Panc1 (cell line): ENCODE measurements around the gene PDP2. TPM values are rescaled to one million over a fixed set of nuclear protein-coding genes. Genes with fewer than 3 reads are reported as not detected.
A peak's percentile ranks its signal among the peaks of the same experiment; 100 is the strongest.
"Not testable (repeated sequence)": the region's sequence is repeated elsewhere in the genome, so short reads cannot be mapped to it uniquely, and the experiment has no call there.

Experiments used
- ATAC-seq: fragments of 200-7000 bp; cut with Tn5 transposase; 2 replicates; pipeline ENCODE4 v1.9.1; 2020; ENCODE audit warnings: mild to moderate bottlenecking, moderate library complexity
- BruUV-seq: library from RNA; stranded (reverse); fragments of 400-500 nt; replicated peaks from 2 replicates; lab custom pipeline; 2021; lab: Mats Ljungman, UMichigan
- CTCF ChIA-PET: fragments of 300-600 bp; sonication (Branson Sonifier 250); formaldehyde crosslinking; loops from one replicate; lab custom pipeline; 2022; ENCODE audit warnings: antibody characterized with exemption; lab: Charles Lee
- POLR2A ChIA-PET: fragments of 300-600 bp; sonication (Branson Sonifier 250); formaldehyde crosslinking; loops from one replicate; lab custom pipeline; 2022; ENCODE audit warnings: antibody characterized with exemption; lab: Charles Lee
- DNase-seq: peaks from one replicate; pipeline ENCODE4 v3.0.0-alpha.2; 2010; ENCODE audit warnings: low read depth, low spot score
- H3K27ac ChIP-seq: 2 replicates; pipeline ENCODE4 v1.5.1; 2011; ENCODE audit warnings: mild to moderate bottlenecking, low read length, inconsistent platforms
- H3K27me3 ChIP-seq: fragments of 200-500 bp; sonication (Bioruptor generic); 2 replicates; pipeline ENCODE4 v1.6.0; 2014; ENCODE audit warnings: low read length, inconsistent platforms; ENCODE audit not compliant: control insufficient read depth, insufficient read depth
- H3K36me3 ChIP-seq: fragments of 200-500 bp; sonication (Bioruptor generic); 2 replicates; pipeline ENCODE4 v1.5.1; 2014; ENCODE audit warnings: inconsistent platforms, mild to moderate bottlenecking, low read length, moderate library complexity; ENCODE audit not compliant: control insufficient read depth, insufficient read depth
- H3K4me1 ChIP-seq: 2 replicates; pipeline ENCODE4 v1.5.1; 2011; ENCODE audit warnings: inconsistent platforms, mild to moderate bottlenecking, low read length, moderate library complexity; ENCODE audit not compliant: control insufficient read depth, insufficient read depth
- H3K4me3 ChIP-seq, 2 experiments: 2 replicates each; pipeline ENCODE4 v1.5.1; 2011 to 2012; ENCODE audit warnings: low read depth in 2 of 2, low read length in 2 of 2, mild to moderate bottlenecking in 2 of 2, inconsistent platforms in 1 of 2, moderate library complexity in 1 of 2
- H3K9me3 ChIP-seq: fragments of 200-500 bp; sonication (Bioruptor generic); 2 replicates; pipeline ENCODE4 v1.5.1; 2014; ENCODE audit warnings: low read depth, mild to moderate bottlenecking, inconsistent platforms, low read length, moderate library complexity; ENCODE audit not compliant: control insufficient read depth, insufficient read depth
- POLR2AphosphoS5 ChIP-seq: IDR thresholded peaks from 2 replicates; pipeline ENCODE4 v1.6.1; 2012; ENCODE audit warnings: mild to moderate bottlenecking, low read depth, low read length, moderate library complexity
- SIN3A ChIP-seq: IDR thresholded peaks from 2 replicates; pipeline ENCODE4 v1.6.1; 2012; ENCODE audit warnings: low read depth, mild to moderate bottlenecking, low read length, moderate library complexity, borderline replicate concordance; ENCODE audit not compliant: insufficient read depth
- TCF7L2 ChIP-seq: IDR thresholded peaks from 2 replicates; pipeline ENCODE4 v1.6.1; 2011; ENCODE audit warnings: mild to moderate bottlenecking, low read depth, low read length, inconsistent platforms
- in situ Hi-C: cut with HindIII; loops from 2 replicates; pipeline ENCODE4 v1.10.0; 2016; ENCODE audit warnings: low sequenced_read_pairs, low pct_unique_long_range_greater_than_20kb
- intact Hi-C: fragments of 100-400 bp; cut with micrococcal nuclease; formaldehyde crosslinking; loops from one replicate; pipeline ENCODE4 v1.10.0; 2022; ENCODE audit not compliant: unreplicated experiment
- total RNA-seq: library from RNA; stranded (reverse); gene quantifications from one replicate; pipeline ENCODE4 v1.2.1, GENCODE V29; 2021; ENCODE audit not compliant: unreplicated experiment
- TF ChIP-seq, protein P1 (sequence below): fragments of 450-650 bp; IDR thresholded peaks from 2 replicates; pipeline ENCODE4 v1.5.1; 2017; ENCODE audit warnings: mild to moderate bottlenecking
- TF ChIP-seq, protein P2 (sequence below), 2 experiments: IDR thresholded peaks; 2 replicates each; pipeline ENCODE4 v1.6.1; 2011 to 2012; ENCODE audit warnings: low read depth in 2 of 2, control low read depth in 1 of 2, low read length in 1 of 2, mild to moderate bottlenecking in 1 of 2, moderate library complexity in 1 of 2; ENCODE audit not compliant: insufficient read depth in 1 of 2

Gene PDP2
- total RNA-seq, 1 experiment from 2014 or later = 15.9 TPM

DNA sequence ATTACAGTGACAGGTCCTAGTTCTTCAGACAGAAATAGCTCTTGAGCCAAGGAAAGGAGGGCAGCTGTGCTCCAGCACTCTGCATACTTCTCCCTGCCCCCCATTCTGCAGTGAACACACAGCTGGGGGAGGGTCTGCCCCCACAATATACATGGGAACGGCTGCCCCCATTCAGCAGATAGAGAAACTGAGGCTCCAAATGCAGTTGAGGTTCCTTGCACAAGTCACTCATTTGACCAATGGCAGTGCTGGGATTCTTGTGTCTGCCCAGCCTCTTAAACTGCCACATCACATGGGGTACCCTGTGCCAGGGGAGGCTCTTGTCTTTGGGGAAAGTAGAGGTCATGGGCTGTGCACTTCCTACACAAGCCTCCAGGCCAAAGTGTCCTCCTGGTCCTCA lies 10.9 kb upstream of the PDP2 start:
- no TSS peak for BruUV-seq

DNA sequence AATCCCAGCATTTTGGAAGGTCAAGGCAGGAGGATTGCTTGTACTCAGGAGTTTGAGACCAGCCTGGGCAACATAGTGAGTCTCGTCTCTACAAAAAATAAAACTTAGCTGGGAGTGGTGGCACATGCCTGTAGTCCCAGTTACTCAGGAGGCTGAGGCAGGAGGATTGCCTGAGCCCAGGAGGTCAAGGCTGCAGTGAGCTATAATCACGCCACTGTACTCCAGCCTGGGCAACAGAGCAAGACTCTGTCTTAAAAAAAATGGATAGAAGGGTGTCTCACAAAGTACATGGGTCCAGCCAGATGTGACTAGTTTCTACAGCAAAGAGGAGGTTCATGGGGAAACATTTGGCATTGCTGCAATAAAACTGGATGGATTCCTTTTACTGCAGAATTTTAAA lies 9.0 kb upstream of the PDP2 start:
- CTCF ChIA-PET = interaction anchor here (0.9 kb wide), 1 partner anchor 9 kb away, joined by 3 read pairs; the partner anchor contains the start of gene PDP2
- intact Hi-C loops, H3K9me3 ChIP-seq, H3K4me3 ChIP-seq, BruUV-seq, ATAC-seq, POLR2A ChIA-PET, H3K27ac ChIP-seq, H3K27me3 ChIP-seq, in situ Hi-C loops, H3K36me3 ChIP-seq, DNase-seq: not testable (repeated sequence)
- peaks cover 11% of the 10 kb centered on the region for H3K4me1 ChIP-seq

More for the DNA sequence above, 10.9 kb upstream of the PDP2 start:
- CTCF ChIA-PET = no interaction called here
- no peaks in the 10 kb centered on the region for H3K36me3 ChIP-seq
- DNase-seq = no peak
- no peak overlapping the region for H3K27ac ChIP-seq
- H3K4me3 ChIP-seq = no peak overlapping the region
- in situ Hi-C loops (no loop called here), intact Hi-C loops (loop anchor here (5.0 kb wide), 1 partner anchor 37 kb away; the partner anchor contains the start of gene NAE1)
- H3K4me1 ChIP-seq = peaks cover 10% of the 10 kb centered on the region
- TF ChIP-seq SIN3A = no peak
- TF ChIP-seq, protein P1, sequence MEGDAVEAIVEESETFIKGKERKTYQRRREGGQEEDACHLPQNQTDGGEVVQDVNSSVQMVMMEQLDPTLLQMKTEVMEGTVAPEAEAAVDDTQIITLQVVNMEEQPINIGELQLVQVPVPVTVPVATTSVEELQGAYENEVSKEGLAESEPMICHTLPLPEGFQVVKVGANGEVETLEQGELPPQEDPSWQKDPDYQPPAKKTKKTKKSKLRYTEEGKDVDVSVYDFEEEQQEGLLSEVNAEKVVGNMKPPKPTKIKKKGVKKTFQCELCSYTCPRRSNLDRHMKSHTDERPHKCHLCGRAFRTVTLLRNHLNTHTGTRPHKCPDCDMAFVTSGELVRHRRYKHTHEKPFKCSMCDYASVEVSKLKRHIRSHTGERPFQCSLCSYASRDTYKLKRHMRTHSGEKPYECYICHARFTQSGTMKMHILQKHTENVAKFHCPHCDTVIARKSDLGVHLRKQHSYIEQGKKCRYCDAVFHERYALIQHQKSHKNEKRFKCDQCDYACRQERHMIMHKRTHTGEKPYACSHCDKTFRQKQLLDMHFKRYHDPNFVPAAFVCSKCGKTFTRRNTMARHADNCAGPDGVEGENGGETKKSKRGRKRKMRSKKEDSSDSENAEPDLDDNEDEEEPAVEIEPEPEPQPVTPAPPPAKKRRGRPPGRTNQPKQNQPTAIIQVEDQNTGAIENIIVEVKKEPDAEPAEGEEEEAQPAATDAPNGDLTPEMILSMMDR = no peak
- TF ChIP-seq, protein P2, sequence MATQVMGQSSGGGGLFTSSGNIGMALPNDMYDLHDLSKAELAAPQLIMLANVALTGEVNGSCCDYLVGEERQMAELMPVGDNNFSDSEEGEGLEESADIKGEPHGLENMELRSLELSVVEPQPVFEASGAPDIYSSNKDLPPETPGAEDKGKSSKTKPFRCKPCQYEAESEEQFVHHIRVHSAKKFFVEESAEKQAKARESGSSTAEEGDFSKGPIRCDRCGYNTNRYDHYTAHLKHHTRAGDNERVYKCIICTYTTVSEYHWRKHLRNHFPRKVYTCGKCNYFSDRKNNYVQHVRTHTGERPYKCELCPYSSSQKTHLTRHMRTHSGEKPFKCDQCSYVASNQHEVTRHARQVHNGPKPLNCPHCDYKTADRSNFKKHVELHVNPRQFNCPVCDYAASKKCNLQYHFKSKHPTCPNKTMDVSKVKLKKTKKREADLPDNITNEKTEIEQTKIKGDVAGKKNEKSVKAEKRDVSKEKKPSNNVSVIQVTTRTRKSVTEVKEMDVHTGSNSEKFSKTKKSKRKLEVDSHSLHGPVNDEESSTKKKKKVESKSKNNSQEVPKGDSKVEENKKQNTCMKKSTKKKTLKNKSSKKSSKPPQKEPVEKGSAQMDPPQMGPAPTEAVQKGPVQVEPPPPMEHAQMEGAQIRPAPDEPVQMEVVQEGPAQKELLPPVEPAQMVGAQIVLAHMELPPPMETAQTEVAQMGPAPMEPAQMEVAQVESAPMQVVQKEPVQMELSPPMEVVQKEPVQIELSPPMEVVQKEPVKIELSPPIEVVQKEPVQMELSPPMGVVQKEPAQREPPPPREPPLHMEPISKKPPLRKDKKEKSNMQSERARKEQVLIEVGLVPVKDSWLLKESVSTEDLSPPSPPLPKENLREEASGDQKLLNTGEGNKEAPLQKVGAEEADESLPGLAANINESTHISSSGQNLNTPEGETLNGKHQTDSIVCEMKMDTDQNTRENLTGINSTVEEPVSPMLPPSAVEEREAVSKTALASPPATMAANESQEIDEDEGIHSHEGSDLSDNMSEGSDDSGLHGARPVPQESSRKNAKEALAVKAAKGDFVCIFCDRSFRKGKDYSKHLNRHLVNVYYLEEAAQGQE (IDR thresholded peaks at IDR 0.05; ENCODE audit: insufficient read depth in 1 of 2, low read depth in 2 of 2, low read length in 1 of 2) = no peak
- no peaks in the 10 kb centered on the region for H3K9me3 ChIP-seq
- no peaks in the 10 kb centered on the region for H3K27me3 ChIP-seq
- POLR2A ChIA-PET = no interaction called here
- no peak for ATAC-seq

DNA sequence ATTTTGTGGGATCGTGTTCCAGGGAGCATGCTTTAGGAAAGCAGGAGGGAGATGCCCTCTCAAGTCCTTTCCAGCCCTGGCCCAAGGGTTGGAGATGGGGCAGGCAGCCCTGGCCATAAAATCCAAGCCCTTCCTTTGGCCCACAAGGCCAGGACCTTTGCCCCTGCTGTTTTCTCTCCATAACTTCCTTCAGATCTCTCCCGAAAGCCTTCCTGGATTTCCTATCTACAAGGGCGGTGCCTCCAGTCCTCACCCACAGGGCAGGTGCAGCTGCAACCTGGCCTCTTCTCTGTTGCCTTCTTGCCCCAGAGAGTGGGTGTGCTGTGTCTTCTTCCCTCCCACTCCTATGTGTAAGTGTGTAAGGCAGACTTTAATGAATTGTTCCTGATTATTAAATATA lies 8.5 kb upstream of the PDP2 start:
- Histone ChIP-seq H3K9me3 (no peaks in the 10 kb centered on the region), H3K27ac (peak overlapping the region; percentile 34; the same call in 1 of the 2 replicates), H3K4me1 (peaks cover 11% of the 10 kb centered on the region), H3K36me3 (no peaks in the 10 kb centered on the region), H3K4me3 (no peak overlapping the region), H3K27me3 (no peaks in the 10 kb centered on the region)
- ChIA-PET POLR2A (no interaction called here), CTCF (interaction anchor here (0.9 kb wide), 1 partner anchor 9 kb away, joined by 3 read pairs; the partner anchor contains the start of gene PDP2)
- no TSS peak for BruUV-seq
- ATAC-seq = no peak
- intact Hi-C loops (no loop called here), in situ Hi-C loops (no loop called here)
- TF ChIP-seq, protein P1 = no peak
- TF ChIP-seq TCF7L2 (no peak), SIN3A (no peak), POLR2AphosphoS5 (no peak)
- TF ChIP-seq, protein P2 (IDR thresholded peaks at IDR 0.05; ENCODE audit: insufficient read depth in 1 of 2, low read depth in 2 of 2, low read length in 1 of 2) = no peak
- DNase-seq = no peak
